ENCODE results near the gene AMELY. TPM values are rescaled to one million over a fixed set of nuclear protein-coding genes. Genes with fewer than 3 reads are reported as not detected.

AMELY gene
- total and polyA plus RNA-seq, 2 of the 4 experiments (the other 2 are of a cell fraction), result not detected

DNA sequence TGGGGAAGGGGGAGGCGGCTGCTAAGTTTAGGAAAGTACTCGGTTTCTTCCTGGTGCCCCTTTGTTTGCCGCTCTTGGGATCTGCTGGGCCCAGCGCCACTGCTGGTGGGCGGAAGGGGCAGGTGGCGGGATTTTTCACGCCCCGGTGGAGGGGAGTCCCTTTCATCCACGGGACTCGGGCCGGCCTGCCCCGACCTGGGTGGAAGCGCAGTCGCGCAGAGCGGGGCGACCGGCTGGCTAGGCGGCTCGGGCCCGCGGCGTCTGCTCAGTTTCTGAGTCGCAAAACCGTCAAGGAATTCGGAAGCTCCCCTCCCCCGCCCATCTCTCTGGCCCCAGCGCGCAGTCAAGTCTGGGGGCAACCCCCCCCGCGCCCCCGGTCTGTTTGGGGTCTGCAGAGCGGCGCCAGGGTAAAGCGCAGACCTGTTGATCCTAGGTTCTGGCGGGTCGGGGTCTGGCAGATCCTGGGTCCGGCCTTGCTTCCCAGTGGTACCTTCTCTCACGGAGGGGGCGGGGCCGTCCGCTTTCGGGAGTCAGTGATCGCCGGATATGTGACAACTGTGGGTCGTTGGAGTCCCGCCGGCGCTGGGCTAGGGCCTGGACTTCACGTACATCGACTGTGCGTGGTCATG lies at the start of gene AMELY (continued):
- TF ChIP-seq NFE2L2 (IDR thresholded peaks at IDR 0.05; ENCODE audit: low read depth, low read length), result no peak
- no peak for TF ChIP-seq CHD1 (IDR thresholded peaks at IDR 0.05; ENCODE audit: low read depth, low read length)

DNA sequence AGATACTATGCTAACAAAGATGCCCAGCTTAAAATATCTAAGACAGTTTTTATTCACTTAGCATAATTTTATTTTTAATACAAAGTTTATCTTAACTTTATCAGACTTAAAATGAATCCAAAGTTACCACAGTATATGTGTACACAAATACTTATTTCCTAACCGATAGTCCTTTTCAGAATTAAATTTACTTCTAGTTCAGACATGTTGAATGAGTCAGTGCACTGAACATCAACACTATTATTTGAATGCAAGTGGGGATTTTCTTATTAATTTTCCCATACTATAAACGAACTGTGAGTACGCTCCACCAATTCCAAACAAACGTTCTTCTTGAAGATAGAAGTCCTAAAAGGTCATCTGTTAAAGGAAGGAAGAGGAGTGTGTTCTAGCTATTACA lies 38.4 kb upstream of the AMELY start:
- Histone ChIP-seq H2BK20ac (ENCODE audit: low read depth, low read length) (no peak overlapping the region), H3K4me3 (ENCODE audit: insufficient read depth, low read depth, low read length) (no peak overlapping the region), H2BK120ac (ENCODE audit: low read depth, low read length) (no peak overlapping the region), H3K23ac (ENCODE audit: low read depth, low read length) (no peak overlapping the region), H3K9me3 (ENCODE audit: control insufficient read depth, insufficient read depth, low read length) (no peaks in the 10 kb centered on the region), H3K79me1 (ENCODE audit: low read depth in 1 of 2, low read length in 2 of 2) (no peaks in the 10 kb centered on the region), H2AK5ac (ENCODE audit: low read depth, low read length) (no peak overlapping the region), H3K27me3 (ENCODE audit: control insufficient read depth, insufficient read depth, low read length) (no peaks in the 10 kb centered on the region), H2AFZ (replicated peaks; ENCODE audit: low read length, poor library complexity) (no peak overlapping the region), H4K8ac (ENCODE audit: low read depth in 2 of 2, low read length in 2 of 2) (no peak overlapping the region), H2BK15ac (ENCODE audit: low read depth, low read length) (no peak overlapping the region), H3K18ac (ENCODE audit: low read depth, low read length) (no peak overlapping the region), H3K4me1 (ENCODE audit: control insufficient read depth, insufficient read depth, low read length) (no peaks in the 10 kb centered on the region), H3K9ac (ENCODE audit: low read depth, low read length) (no peak overlapping the region), H3K27ac (ENCODE audit: insufficient read depth, low read length) (no peak overlapping the region), H2BK5ac (ENCODE audit: low read depth, low read length, poor library complexity, severe bottlenecking) (no peak overlapping the region), H3K9me1 (ENCODE audit: insufficient read depth, low read length) (no peaks in the 10 kb centered on the region), H4K5ac (ENCODE audit: low read depth, low read length) (no peak overlapping the region), H3K4me2 (ENCODE audit: low read depth, low read length) (no peak overlapping the region), H4K91ac (ENCODE audit: insufficient read depth, low read depth, low read length) (no peak overlapping the region), H3K14ac (replicated peaks; ENCODE audit: low read depth, low read length) (no peak overlapping the region), H2AK9ac (replicated peaks; ENCODE audit: low read depth, low read length, poor library complexity) (no peak overlapping the region), H3K4ac (ENCODE audit: low read depth, low read length) (no peak overlapping the region), H4K20me1 (ENCODE audit: insufficient read depth, low read length) (no peaks in the 10 kb centered on the region), H3K36me3 (ENCODE audit: control insufficient read depth, insufficient read depth, low read length) (no peaks in the 10 kb centered on the region), H3K56ac (ENCODE audit: extremely low read depth, insufficient read depth, low read length) (no peak overlapping the region)
- in situ Hi-C loops (cut with MboI; ENCODE audit: low sequenced_read_pairs) (no loop called here), dilution Hi-C loops (cut with HindIII; ENCODE audit: low sequenced_read_pairs, unreplicated experiment) (no loop called here), intact Hi-C loops (cut with micrococcal nuclease) (no loop called here)
- no TSS peak for BruUV-seq (replicated peaks)
- POLR2A ChIA-PET (ENCODE audit: unreplicated experiment), result no interaction called here
- WGBS, 2 experiments (ENCODE audit: extremely low coverage in 2 of 2, insufficient read length in 1 of 2), result no CpG with 5 or more reads among the region's 4 CpGs
- CTCF ChIA-PET, result no interaction called here
- DNase-seq (no peak), ATAC-seq (ENCODE audit: low read depth) (no peak)
- TF ChIP-seq, protein P1, sequence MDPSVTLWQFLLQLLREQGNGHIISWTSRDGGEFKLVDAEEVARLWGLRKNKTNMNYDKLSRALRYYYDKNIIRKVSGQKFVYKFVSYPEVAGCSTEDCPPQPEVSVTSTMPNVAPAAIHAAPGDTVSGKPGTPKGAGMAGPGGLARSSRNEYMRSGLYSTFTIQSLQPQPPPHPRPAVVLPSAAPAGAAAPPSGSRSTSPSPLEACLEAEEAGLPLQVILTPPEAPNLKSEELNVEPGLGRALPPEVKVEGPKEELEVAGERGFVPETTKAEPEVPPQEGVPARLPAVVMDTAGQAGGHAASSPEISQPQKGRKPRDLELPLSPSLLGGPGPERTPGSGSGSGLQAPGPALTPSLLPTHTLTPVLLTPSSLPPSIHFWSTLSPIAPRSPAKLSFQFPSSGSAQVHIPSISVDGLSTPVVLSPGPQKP (IDR thresholded peaks at IDR 0.05; ENCODE audit: borderline replicate concordance, low read depth, low read length), result no peak
- TF ChIP-seq NFE2L2 (IDR thresholded peaks at IDR 0.05; ENCODE audit: low read depth, low read length) (no peak), MXI1 (IDR thresholded peaks at IDR 0.05; ENCODE audit: borderline replicate concordance, low read depth, low read length) (no peak), POLR2A (IDR thresholded peaks at IDR 0.05; ENCODE audit: low read depth, low read length) (no peak), CHD1 (IDR thresholded peaks at IDR 0.05; ENCODE audit: low read depth, low read length) (no peak), RCOR1 (IDR thresholded peaks at IDR 0.05; ENCODE audit: insufficient replicate concordance, low read length) (no peak), RAD21 (IDR thresholded peaks at IDR 0.05; ENCODE audit: low read length) (no peak), MAZ (IDR thresholded peaks at IDR 0.05; ENCODE audit: borderline replicate concordance, low read depth, low read length) (no peak), FOS (IDR thresholded peaks at IDR 0.05; ENCODE audit: low read depth, low read length) (no peak), MAFK (IDR thresholded peaks at IDR 0.05; ENCODE audit: low read depth, low read length) (no peak), CEBPB (IDR thresholded peaks at IDR 0.05; ENCODE audit: low read depth, low read length) (no peak), RFX5 (IDR thresholded peaks at IDR 0.05; ENCODE audit: low read depth, low read length) (no peak)
- TF ChIP-seq, protein P2, sequence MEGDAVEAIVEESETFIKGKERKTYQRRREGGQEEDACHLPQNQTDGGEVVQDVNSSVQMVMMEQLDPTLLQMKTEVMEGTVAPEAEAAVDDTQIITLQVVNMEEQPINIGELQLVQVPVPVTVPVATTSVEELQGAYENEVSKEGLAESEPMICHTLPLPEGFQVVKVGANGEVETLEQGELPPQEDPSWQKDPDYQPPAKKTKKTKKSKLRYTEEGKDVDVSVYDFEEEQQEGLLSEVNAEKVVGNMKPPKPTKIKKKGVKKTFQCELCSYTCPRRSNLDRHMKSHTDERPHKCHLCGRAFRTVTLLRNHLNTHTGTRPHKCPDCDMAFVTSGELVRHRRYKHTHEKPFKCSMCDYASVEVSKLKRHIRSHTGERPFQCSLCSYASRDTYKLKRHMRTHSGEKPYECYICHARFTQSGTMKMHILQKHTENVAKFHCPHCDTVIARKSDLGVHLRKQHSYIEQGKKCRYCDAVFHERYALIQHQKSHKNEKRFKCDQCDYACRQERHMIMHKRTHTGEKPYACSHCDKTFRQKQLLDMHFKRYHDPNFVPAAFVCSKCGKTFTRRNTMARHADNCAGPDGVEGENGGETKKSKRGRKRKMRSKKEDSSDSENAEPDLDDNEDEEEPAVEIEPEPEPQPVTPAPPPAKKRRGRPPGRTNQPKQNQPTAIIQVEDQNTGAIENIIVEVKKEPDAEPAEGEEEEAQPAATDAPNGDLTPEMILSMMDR (conservative IDR thresholded peaks at IDR 0.05; ENCODE audit: low read depth, low read length), result no peak
- TF ChIP-seq, protein P3, sequence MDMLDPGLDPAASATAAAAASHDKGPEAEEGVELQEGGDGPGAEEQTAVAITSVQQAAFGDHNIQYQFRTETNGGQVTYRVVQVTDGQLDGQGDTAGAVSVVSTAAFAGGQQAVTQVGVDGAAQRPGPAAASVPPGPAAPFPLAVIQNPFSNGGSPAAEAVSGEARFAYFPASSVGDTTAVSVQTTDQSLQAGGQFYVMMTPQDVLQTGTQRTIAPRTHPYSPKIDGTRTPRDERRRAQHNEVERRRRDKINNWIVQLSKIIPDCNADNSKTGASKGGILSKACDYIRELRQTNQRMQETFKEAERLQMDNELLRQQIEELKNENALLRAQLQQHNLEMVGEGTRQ (IDR thresholded peaks at IDR 0.05; ENCODE audit: low read depth, low read length), result no peak
